ENCODE results near the gene SH3BGRL2. TPM values are rescaled to one million over a fixed set of nuclear protein-coding genes. Genes with fewer than 3 reads are reported as not detected.

Gene SH3BGRL2
- total and polyA plus RNA-seq, 2 of the 4 experiments (the other 2 are of a cell fraction) = 2.4 to 5.6 TPM

GRCh38 chr6:79668381-79668780 lies 37.3 kb downstream of the SH3BGRL2 start:
- H2BK5ac ChIP-seq (ENCODE audit: low read depth, low read length, poor library complexity, severe bottlenecking) = no peak overlapping the region
- no peak overlapping the region for H3K4ac ChIP-seq (ENCODE audit: low read depth, low read length)
- no peak overlapping the region for H4K91ac ChIP-seq (ENCODE audit: insufficient read depth, low read depth, low read length)
- no peaks in the 10 kb centered on the region for H3K27me3 ChIP-seq (ENCODE audit: control insufficient read depth, insufficient read depth, low read length)
- BruUV-seq (replicated peaks) = no TSS peak
- ATAC-seq (ENCODE audit: low read depth) = no peak
- intact Hi-C loops (cut with micrococcal nuclease) (no loop called here), dilution Hi-C loops (cut with HindIII; ENCODE audit: low sequenced_read_pairs, unreplicated experiment) (no loop called here), in situ Hi-C loops (cut with MboI; ENCODE audit: low sequenced_read_pairs) (no loop called here)
- no peaks in the 10 kb centered on the region for H3K9me3 ChIP-seq (ENCODE audit: control insufficient read depth, insufficient read depth, low read length)
- no peak overlapping the region for H3K4me3 ChIP-seq (ENCODE audit: insufficient read depth, low read depth, low read length)
- no peaks in the 10 kb centered on the region for H3K9me1 ChIP-seq (ENCODE audit: insufficient read depth, low read length)
- no peak overlapping the region for H4K5ac ChIP-seq (ENCODE audit: low read depth, low read length)
- H3K23ac ChIP-seq (ENCODE audit: low read depth, low read length) = no peak overlapping the region
- no peaks in the 10 kb centered on the region for H3K36me3 ChIP-seq (ENCODE audit: control insufficient read depth, insufficient read depth, low read length)
- no peak overlapping the region for H3K27ac ChIP-seq (ENCODE audit: insufficient read depth, low read length)
- no peak overlapping the region for H3K18ac ChIP-seq (ENCODE audit: low read depth, low read length)
- H2BK15ac ChIP-seq (ENCODE audit: low read depth, low read length) = no peak overlapping the region
- 71% methylated on average over 1 of the region's 5 CpGs; no CpG with 5 or more reads in 1 of the 2 experiments for WGBS, 2 experiments (ENCODE audit: extremely low coverage in 2 of 2, insufficient read length in 1 of 2)
- H2AFZ ChIP-seq (replicated peaks; ENCODE audit: low read length, poor library complexity) = no peak overlapping the region
- H4K8ac ChIP-seq (ENCODE audit: low read depth in 2 of 2, low read length in 2 of 2) = no peak overlapping the region
- H2AK5ac ChIP-seq (ENCODE audit: low read depth, low read length) = no peak overlapping the region
- no peak overlapping the region for H3K9ac ChIP-seq (ENCODE audit: low read depth, low read length)
- DNase-seq = no peak
- H2BK120ac ChIP-seq (ENCODE audit: low read depth, low read length) = no peak overlapping the region
- no peak overlapping the region for H2BK20ac ChIP-seq (ENCODE audit: low read depth, low read length)
- H3K56ac ChIP-seq (ENCODE audit: extremely low read depth, insufficient read depth, low read length) = no peak overlapping the region
- peaks cover 5% of the 10 kb centered on the region for H3K4me1 ChIP-seq (ENCODE audit: control insufficient read depth, insufficient read depth, low read length)
- no peaks in the 10 kb centered on the region for H4K20me1 ChIP-seq (ENCODE audit: insufficient read depth, low read length)
- H3K79me1 ChIP-seq (ENCODE audit: low read depth in 1 of 2, low read length in 2 of 2) = no peaks in the 10 kb centered on the region
- H3K4me2 ChIP-seq (ENCODE audit: low read depth, low read length) = no peak overlapping the region
- H3K14ac ChIP-seq (replicated peaks; ENCODE audit: low read depth, low read length) = no peak overlapping the region
- H2AK9ac ChIP-seq (replicated peaks; ENCODE audit: low read depth, low read length, poor library complexity) = no peak overlapping the region
- no peak for TF ChIP-seq RAD21 (IDR thresholded peaks at IDR 0.05; ENCODE audit: low read length)
- TF ChIP-seq RFX5 (IDR thresholded peaks at IDR 0.05; ENCODE audit: low read depth, low read length) = no peak
- no peak for TF ChIP-seq FOS (IDR thresholded peaks at IDR 0.05; ENCODE audit: low read depth, low read length)
- TF ChIP-seq SMC3 (IDR thresholded peaks at IDR 0.05; ENCODE audit: low read depth, low read length) = no peak
- no peak for TF ChIP-seq RCOR1 (IDR thresholded peaks at IDR 0.05; ENCODE audit: insufficient replicate concordance, low read length)
- TF ChIP-seq CEBPB (IDR thresholded peaks at IDR 0.05; ENCODE audit: low read depth, low read length) = no peak
- TF ChIP-seq MAFK (IDR thresholded peaks at IDR 0.05; ENCODE audit: low read depth, low read length) = no peak
- no peak for TF ChIP-seq POLR2A (IDR thresholded peaks at IDR 0.05; ENCODE audit: low read depth, low read length)
- TF ChIP-seq CTCF (conservative IDR thresholded peaks at IDR 0.05; ENCODE audit: low read depth, low read length) = no peak
- no peak for TF ChIP-seq NFE2L2 (IDR thresholded peaks at IDR 0.05; ENCODE audit: low read depth, low read length)
- TF ChIP-seq MAZ (IDR thresholded peaks at IDR 0.05; ENCODE audit: borderline replicate concordance, low read depth, low read length) = no peak
- TF ChIP-seq BHLHE40 (IDR thresholded peaks at IDR 0.05; ENCODE audit: low read depth, low read length) = no peak
- no peak for TF ChIP-seq ELK1 (IDR thresholded peaks at IDR 0.05; ENCODE audit: borderline replicate concordance, low read depth, low read length)
- TF ChIP-seq CHD1 (IDR thresholded peaks at IDR 0.05; ENCODE audit: low read depth, low read length) = no peak
- POLR2A ChIA-PET (ENCODE audit: unreplicated experiment) = no interaction called here
- CTCF ChIA-PET = no interaction called here

Measured in IMR-90 (cell line).